ENCODE measurements around the gene ARHGAP27.
"Not testable (repeated sequence)": the region's sequence is repeated elsewhere in the genome, so short reads cannot be mapped to it uniquely, and the experiment has no call there.

ARHGAP27 gene

GRCh38 chr17:45355087-45355486 lies 77.6 kb downstream of the ARHGAP27 start:
- DNase-seq, result no peak

- DNase-seq, result no peak
Measured at GRCh38 chr17:45353043-45353442, 79.6 kb downstream of the ARHGAP27 start.

- no peak for DNase-seq
Measured at GRCh38 chr17:45351831-45352230, 80.8 kb downstream of the ARHGAP27 start.

GRCh38 chr17:45347444-45347843 lies 85.2 kb downstream of the ARHGAP27 start:
- no peak for DNase-seq

GRCh38 chr17:45346216-45347015 lies 86.3 kb downstream of the ARHGAP27 start:
- no peak for DNase-seq

GRCh38 chr17:45345554-45346215 lies 87.0 kb downstream of the ARHGAP27 start:
- DNase-seq, result no peak

- DNase-seq, result no peak
Measured at GRCh38 chr17:45345246-45345553, 87.5 kb downstream of the ARHGAP27 start.

GRCh38 chr17:45343967-45344664 lies 88.6 kb downstream of the ARHGAP27 start:
- not testable (repeated sequence) for DNase-seq
